ENCODE data around the gene B3GNT8. TPM values are rescaled to one million over a fixed set of nuclear protein-coding genes. Genes with fewer than 3 reads are reported as not detected.
A peak's percentile ranks its signal among the peaks of the same experiment; 100 is the strongest.

Gene B3GNT8
- total RNA-seq, 2 donors from 2014 or later, result 1.1 TPM; not detected in 1

DNA sequence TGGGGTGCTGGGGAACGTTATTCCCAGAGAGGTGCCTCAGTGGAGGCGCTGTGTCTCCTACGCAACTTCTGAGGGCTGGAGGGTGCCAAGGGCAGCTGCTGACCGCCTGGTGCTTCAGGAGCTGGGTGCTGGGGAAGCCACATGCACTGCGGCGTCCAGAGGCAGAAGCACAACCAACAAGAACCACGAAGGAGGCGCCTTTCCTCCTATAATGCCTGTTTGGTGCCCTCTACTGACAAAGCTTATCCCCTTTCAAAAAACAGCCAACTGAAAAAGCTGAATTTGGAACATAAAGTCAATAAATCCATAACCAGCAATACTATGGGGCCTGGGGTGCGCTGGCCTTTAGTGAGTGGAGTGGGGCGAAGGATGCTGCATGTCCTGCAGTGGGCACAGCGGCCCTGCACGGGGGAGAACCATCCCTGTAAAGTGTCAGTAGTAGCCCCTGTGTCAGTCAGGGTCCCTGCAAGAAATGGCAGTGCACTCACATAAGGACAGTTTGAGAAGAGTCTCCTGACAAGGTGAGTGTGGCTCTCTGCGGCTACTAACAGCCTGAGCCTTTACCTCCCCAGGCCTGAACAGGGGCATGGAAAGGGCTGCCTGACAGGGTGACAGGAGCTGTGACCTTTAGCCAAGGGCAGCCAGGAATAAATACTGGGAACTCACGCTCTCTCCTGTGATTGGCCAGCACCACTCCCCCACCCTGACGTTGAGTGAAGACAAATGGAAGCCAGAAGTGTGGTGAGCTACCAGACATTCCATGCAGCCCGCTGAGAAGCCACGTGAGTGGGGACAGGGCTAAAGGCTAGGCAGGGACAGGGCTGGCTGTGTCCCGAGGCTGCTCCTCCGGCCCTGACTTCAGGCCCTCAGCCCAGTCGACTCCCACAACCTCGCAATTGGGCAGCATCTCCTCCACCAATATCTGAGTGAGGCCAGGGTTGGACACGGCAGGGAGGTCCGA lies 4.5 kb upstream of the B3GNT8 start:
- peaks cover 1 to 10% of the 10 kb centered on the region in 2 donors for H3K36me3 Mint-ChIP-seq (ENCODE audit: insufficient read depth in 2 of 2)
- no peak overlapping the region for H3K4me3 Mint-ChIP-seq
- no peak for DNase-seq
- H3K27me3 Mint-ChIP-seq (ENCODE audit: low read depth), result no peaks in the 10 kb centered on the region
- H3K9me3 Mint-ChIP-seq, result no peaks in the 10 kb centered on the region
- H3K27ac Mint-ChIP-seq, result no peak overlapping the region
- H3K4me1 Mint-ChIP-seq (ENCODE audit: low read depth), result peaks cover 23% of the 10 kb centered on the region
- ATAC-seq (replicated peaks in 1 of 2), result no peak

DNA sequence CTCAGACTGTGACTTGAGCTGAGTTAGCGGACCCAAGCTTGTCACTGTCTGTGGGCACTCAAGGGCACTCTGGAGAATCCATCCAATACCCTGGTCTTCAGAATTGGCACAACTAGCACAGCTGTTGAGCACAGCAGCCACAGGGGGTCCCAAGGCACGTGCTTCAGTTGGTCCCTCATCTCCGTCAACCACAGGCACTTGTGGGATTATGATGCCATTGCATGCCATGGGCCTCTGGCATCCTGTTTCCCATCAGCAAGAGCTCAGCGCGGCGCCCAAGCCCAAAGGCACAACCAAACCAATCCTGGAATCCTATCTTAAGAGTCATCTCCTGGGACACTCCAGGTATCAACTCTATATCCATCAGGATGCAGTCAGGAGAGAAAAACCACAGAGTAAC lies 3.7 kb upstream of the B3GNT8 start:
- peaks cover 1 to 10% of the 10 kb centered on the region in 2 donors for H3K36me3 Mint-ChIP-seq (ENCODE audit: insufficient read depth in 2 of 2)
- ATAC-seq (replicated peaks in 1 of 2) (no peak), DNase-seq (no peak)
- H3K9me3 Mint-ChIP-seq, result no peaks in the 10 kb centered on the region
- H3K4me1 Mint-ChIP-seq (ENCODE audit: low read depth), result peaks cover 24% of the 10 kb centered on the region
- H3K27me3 Mint-ChIP-seq (ENCODE audit: low read depth), result no peaks in the 10 kb centered on the region
- no peak overlapping the region for H3K27ac Mint-ChIP-seq
- no peak overlapping the region for H3K4me3 Mint-ChIP-seq

DNA sequence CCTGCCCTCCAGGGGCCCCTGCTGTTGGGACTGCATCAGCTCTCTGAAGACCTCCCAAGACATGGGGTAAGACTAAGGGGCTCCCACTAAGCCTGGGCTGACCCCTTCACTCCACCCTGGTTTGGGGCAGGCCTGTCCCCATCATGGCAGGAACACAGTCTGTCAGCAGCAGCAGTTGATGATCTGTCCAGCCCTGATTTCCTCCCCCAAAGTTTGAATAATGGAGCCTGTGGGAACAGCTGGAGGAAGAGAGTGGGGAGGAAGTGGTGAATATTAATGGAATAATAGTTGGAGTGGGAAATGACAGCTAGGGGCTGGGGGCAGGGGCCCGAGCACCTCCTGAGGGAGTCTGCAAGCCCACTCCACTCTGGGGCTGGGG lies 1.3 kb upstream of the B3GNT8 start:
- peaks cover 1 to 10% of the 10 kb centered on the region in 2 donors for H3K36me3 Mint-ChIP-seq (ENCODE audit: insufficient read depth in 2 of 2)
- H3K27ac Mint-ChIP-seq, result peak overlapping the region; percentile 84
- no peaks in the 10 kb centered on the region for H3K9me3 Mint-ChIP-seq
- peak overlapping the region; percentile 74 to 95 for H3K4me3 Mint-ChIP-seq
- H3K4me1 Mint-ChIP-seq (ENCODE audit: low read depth), result peaks cover 24% of the 10 kb centered on the region
- no peak for ATAC-seq (replicated peaks in 1 of 2)
- DNase-seq, result no peak
- no peaks in the 10 kb centered on the region for H3K27me3 Mint-ChIP-seq (ENCODE audit: low read depth)

DNA sequence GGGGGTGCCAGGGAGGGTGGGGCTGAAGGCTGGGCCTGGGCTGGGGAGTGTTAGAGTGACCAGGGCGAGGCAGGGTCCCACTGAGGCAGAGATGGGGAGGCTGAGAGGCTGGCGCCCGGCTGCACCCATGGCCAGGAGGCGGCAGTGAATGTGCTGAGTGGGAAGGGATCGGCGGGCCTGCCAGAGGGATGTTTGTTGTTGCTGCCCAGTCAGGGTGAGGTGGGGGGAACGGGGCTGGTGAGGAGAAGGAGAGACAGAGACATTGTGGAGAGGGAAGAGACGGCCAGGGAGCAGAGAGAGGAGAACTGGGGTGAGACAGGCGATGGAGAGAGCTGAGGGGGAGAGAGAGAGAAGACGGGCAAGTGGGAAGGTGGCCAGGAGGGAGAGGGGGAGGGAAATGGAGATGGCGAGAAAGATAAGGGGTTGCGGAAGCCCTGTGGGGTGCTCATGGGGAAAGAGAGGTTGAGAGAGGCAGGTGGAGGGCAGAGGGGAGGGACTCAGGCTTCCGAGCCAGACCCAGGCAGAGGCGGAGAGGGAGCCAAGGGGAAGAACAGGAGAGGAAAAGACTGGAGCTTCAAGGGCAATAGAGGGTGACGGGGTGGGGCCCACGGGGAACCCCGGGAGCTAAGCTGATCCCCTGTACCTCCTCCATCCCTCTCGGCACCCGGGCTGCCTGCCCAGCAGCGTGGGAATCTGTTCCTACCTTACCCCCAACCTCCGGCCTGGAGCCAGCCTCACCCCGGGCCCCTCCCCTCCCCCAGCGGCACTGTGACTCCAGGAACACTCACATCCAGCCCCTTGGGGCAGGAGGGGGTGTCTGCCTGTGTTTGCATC lies 690 bp upstream of the B3GNT8 start:
- peak; percentile 26 to 29 for DNase-seq
- Mint-ChIP-seq H3K4me1 (ENCODE audit: low read depth) (peaks cover 24% of the 10 kb centered on the region), H3K27me3 (ENCODE audit: low read depth) (no peaks in the 10 kb centered on the region), H3K36me3 (ENCODE audit: insufficient read depth in 2 of 2) (peaks cover 1 to 10% of the 10 kb centered on the region in 2 donors), H3K9me3 (no peaks in the 10 kb centered on the region), H3K4me3 (peak overlapping the region; percentile 79 to 95), H3K27ac (peak overlapping the region; percentile 92)
- peak; percentile 53 to 60 for ATAC-seq (replicated peaks in 1 of 2)

DNA sequence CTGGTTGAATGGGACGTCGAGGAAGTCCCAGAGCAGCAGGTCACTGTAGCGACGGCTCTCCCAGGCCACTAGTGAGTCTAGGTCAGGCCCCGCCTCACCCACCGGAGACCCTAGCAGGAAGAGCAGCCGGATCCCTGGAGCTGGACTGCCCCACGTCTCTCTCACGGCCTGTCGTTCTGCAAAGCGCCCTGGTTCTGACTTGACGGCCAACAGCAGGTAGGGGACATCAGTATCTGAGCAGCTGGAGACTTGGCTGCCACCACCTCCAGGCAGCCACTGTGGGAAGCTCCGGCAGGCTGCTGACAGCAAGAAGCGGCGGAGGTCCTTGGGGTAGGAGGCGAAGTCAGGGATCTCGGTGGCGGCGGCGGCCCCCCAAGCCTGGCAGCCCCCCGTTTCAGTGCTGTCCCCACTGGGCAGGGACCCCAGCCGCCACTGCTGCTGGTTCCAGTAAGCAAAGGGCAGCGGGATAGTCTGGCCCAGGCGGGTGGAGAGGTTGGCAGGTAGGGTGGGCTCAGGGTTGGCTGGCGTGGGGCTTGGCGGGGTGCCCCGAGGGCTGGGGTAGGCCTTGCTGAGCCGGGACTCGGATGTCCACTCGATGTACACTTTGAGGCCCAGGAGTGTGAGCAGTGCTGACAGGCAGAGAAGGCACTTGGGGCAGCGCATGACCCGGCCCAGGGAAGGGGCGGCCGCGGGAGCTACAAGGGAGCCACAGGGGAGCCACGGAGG lies 895 bp downstream of the B3GNT8 start:
- Mint-ChIP-seq H3K9me3 (no peaks in the 10 kb centered on the region), H3K36me3 (ENCODE audit: insufficient read depth in 2 of 2) (peaks cover 0 to 4% of the 10 kb centered on the region in 2 donors), H3K27ac (no peak overlapping the region), H3K27me3 (ENCODE audit: low read depth) (no peaks in the 10 kb centered on the region), H3K4me1 (ENCODE audit: low read depth) (peaks cover 24% of the 10 kb centered on the region), H3K4me3 (peak overlapping the region in 1 of 2 donors; percentile 24)
- DNase-seq (no peak), ATAC-seq (replicated peaks in 1 of 2) (no peak)

DNA sequence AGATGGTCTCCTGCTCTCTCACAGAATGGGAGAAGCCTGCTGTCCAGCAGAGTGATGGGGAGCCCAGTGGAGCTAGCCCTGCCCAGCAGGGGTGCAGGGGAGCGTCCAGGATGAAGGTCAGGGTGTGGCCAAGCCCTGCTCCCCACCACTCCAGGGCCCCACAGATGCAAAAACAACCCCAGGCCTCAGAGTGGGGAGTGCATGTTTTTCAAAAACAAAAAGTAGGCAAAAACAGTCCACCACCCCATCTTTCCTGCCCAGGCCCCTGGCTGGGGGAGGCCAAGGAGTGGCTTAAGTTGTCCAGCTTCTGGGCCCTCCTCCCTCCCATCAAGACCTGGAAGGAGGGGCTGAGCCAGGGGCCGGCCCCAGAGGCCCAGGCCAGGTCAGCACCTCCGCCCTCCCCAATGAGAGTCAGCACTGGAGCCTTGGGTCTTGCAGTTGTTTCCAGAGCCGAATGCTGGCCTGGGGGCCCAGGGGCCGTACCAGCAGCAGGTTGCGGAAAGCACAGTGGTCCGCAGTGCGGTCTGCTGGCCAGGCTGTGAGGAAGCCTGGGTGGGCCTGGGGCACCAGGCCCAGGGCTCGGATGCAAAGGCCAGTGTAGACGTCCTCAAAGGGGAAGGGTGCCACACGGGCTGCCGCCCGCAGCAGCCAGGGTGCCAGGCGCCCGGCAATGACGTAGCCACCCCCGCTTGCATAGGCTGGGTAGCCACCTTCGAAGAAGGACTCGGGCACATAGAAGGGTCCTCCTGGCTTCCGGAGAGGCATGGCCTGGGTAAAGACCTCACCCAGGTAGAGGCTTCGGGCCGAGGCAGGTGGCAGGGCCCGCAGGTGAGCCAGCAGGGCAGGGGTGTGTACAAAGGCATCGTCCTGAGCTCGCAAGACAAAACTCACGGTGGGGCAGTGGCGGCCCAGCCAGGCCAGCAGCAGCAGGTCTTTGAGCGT lies 1.7 kb downstream of the B3GNT8 start:
- DNase-seq (no peak), ATAC-seq (replicated peaks in 1 of 2) (no peak)
- H3K4me1 Mint-ChIP-seq (ENCODE audit: low read depth), result peaks cover 24% of the 10 kb centered on the region
- no peaks in the 10 kb centered on the region for H3K27me3 Mint-ChIP-seq (ENCODE audit: low read depth)
- no peaks in the 10 kb centered on the region for H3K9me3 Mint-ChIP-seq
- peaks cover 0 to 2% of the 10 kb centered on the region in 2 donors for H3K36me3 Mint-ChIP-seq (ENCODE audit: insufficient read depth in 2 of 2)
- no peak overlapping the region for H3K27ac Mint-ChIP-seq
- no peak overlapping the region for H3K4me3 Mint-ChIP-seq

DNA sequence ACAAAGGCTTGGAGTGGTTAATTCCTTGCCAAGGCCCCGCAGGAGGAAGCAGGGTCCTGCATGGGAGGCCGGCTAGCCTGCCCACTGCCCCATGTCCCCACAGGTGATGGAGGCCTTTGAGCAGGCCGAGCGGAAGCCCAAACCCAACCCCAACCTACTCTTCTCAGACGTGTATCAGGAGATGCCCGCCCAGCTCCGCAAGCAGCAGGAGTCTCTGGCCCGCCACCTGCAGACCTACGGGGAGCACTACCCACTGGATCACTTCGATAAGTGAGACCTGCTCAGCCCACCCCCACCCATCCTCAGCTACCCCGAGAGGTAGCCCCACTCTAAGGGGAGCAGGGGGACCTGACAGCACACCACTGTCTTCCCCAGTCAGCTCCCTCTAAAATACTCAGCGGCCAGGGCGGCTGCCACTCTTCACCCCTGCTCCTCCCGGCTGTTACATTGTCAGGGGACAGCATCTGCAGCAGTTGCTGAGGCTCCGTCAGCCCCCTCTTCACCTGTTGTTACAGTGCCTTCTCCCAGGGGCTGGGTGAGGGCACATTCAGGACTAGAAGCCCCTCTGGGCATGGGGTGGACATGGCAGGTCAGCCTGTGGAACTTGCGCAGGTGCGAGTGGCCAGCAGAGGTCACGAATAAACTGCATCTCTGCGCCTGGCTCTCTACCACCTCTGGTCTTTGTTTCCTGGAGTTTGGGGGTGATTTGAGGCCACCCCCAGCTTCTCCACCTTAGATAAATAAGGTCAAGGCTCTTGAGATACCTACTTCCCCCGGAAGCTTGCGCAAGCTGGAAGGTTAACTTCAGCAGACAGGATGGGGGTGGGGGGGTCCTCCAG lies 2.6 kb downstream of the B3GNT8 start:
- ATAC-seq (replicated peaks in 1 of 2) (no peak), DNase-seq (no peak)
- H3K27me3 Mint-ChIP-seq (ENCODE audit: low read depth), result no peaks in the 10 kb centered on the region
- no peaks in the 10 kb centered on the region for H3K9me3 Mint-ChIP-seq
- H3K4me1 Mint-ChIP-seq (ENCODE audit: low read depth), result peaks cover 24% of the 10 kb centered on the region
- H3K36me3 Mint-ChIP-seq (ENCODE audit: insufficient read depth in 2 of 2), result peaks cover 0 to 2% of the 10 kb centered on the region in 2 donors
- no peak overlapping the region for H3K4me3 Mint-ChIP-seq
- no peak overlapping the region for H3K27ac Mint-ChIP-seq

DNA sequence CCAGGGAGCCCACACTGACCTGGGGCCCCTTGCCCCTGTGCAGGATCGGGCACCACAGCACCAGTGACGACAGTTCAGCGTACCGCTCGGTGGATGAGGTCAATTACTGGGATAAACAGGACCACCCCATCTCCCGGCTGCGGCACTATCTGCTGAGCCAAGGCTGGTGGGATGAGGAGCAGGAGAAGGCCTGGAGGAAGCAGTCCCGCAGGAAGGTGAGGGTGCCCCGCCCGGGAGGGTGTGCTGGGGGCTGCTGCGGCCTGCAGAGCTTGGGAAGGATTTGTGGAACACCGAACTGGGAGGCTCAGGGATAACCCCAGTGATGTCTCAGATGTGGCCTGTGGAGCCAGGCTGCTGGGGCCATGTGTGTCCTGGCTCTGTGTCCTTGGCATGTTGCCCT lies 4.2 kb downstream of the B3GNT8 start:
- Mint-ChIP-seq H3K27me3 (ENCODE audit: low read depth) (no peaks in the 10 kb centered on the region), H3K4me1 (ENCODE audit: low read depth) (peaks cover 13% of the 10 kb centered on the region), H3K4me3 (no peak overlapping the region), H3K36me3 (ENCODE audit: insufficient read depth in 2 of 2) (peaks cover 0 to 2% of the 10 kb centered on the region in 2 donors), H3K27ac (no peak overlapping the region), H3K9me3 (no peaks in the 10 kb centered on the region)
- ATAC-seq (replicated peaks in 1 of 2) (no peak), DNase-seq (no peak)

DNA sequence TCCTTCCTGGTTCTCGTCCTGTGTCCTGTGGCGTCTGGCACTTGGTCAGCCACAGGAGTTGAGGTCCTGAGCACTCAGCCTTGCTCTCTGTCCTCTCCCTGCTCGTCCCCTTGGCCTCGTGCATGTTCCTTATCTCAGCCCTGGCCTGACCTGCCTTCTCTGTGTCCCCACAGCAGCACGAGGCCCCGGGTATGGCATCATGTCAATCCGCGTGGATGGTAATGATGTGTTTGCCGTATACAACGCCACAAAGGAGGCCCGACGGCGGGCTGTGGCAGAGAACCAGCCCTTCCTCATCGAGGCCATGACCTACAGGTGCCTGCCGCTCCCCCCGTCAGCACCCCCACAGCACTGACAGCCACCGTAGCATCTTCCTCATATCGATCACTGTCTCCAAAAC lies 4.7 kb downstream of the B3GNT8 start:
- Mint-ChIP-seq H3K27me3 (ENCODE audit: low read depth) (no peaks in the 10 kb centered on the region), H3K9me3 (no peaks in the 10 kb centered on the region), H3K4me3 (no peak overlapping the region), H3K36me3 (ENCODE audit: insufficient read depth in 2 of 2) (peaks cover 0 to 2% of the 10 kb centered on the region in 2 donors), H3K4me1 (ENCODE audit: low read depth) (peaks cover 8% of the 10 kb centered on the region), H3K27ac (no peak overlapping the region)
- DNase-seq (no peak), ATAC-seq (replicated peaks in 1 of 2) (no peak)

DNA sequence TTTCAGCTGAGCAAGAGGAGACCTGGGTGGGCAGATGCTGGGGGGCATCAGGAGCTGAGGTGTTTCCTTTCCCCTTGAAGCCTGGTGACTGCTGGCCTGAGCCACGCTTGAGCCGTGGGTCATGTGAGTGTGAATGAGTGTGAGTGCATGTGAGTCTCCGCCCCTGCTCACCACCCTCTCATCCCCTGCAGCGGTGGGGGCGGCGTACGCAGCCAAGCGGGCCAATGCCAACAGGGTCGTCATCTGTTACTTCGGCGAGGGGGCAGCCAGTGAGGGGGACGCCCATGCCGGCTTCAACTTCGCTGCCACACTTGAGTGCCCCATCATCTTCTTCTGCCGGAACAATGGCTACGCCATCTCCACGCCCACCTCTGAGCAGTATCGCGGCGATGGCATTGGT lies 5.2 kb downstream of the B3GNT8 start:
- ATAC-seq (replicated peaks in 1 of 2) (no peak), DNase-seq (no peak)
- no peaks in the 10 kb centered on the region for H3K9me3 Mint-ChIP-seq
- H3K27ac Mint-ChIP-seq, result no peak overlapping the region
- H3K4me3 Mint-ChIP-seq, result no peak overlapping the region
- H3K36me3 Mint-ChIP-seq (ENCODE audit: insufficient read depth in 2 of 2), result peaks cover 0 to 4% of the 10 kb centered on the region in 2 donors
- H3K4me1 Mint-ChIP-seq (ENCODE audit: low read depth), result peaks cover 3% of the 10 kb centered on the region
- no peaks in the 10 kb centered on the region for H3K27me3 Mint-ChIP-seq (ENCODE audit: low read depth)

DNA sequence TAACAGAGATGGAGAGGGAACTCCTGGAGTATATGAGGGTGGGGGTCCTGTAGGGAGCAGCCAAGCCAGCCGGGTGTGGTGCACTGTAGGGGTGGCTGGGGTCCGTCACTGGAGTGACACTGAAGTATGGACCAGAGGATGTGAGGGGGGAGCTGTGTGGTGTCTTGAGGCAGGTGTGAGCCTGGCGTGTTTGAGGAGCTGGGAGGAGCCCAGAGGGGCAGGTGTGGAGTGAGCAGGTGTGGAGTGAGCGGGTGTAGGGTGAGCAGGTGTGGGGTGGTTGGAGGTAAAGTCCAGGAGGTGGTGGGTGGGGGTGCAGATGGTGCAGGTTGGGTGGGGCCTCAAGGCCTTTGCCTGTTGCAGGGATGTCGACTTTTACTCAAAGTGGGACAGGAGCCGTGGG lies 5.9 kb downstream of the B3GNT8 start:
- Mint-ChIP-seq H3K4me1 (ENCODE audit: low read depth) (no peaks in the 10 kb centered on the region), H3K27ac (no peak overlapping the region), H3K9me3 (no peaks in the 10 kb centered on the region), H3K4me3 (no peak overlapping the region), H3K36me3 (ENCODE audit: insufficient read depth in 2 of 2) (peaks cover 0 to 4% of the 10 kb centered on the region in 2 donors), H3K27me3 (ENCODE audit: low read depth) (no peaks in the 10 kb centered on the region)
- ATAC-seq (replicated peaks in 1 of 2), result no peak
- DNase-seq, result no peak

Measured in activated T-cell treated with anti-CD3 and anti-CD28 coated beads, Interleukin-2, amount 50 U/mL, for 72 hours (primary cell).